Parathyroid adenoma (tissue), 2 donors: Measurements from ENCODE around the gene TRERF1.
A peak's percentile ranks its signal among the peaks of the same experiment; 100 is the strongest.

Source experiments
- H2AFZ ChIP-seq: fragments of 300-600 bp; sonication (generic); one replicate; pipeline ENCODE4 v1.7.0; 2017; ENCODE audit warnings: antibody characterized with exemption, mild to moderate bottlenecking
- H3K27ac ChIP-seq: fragments of 300-600 bp; sonication (generic); one replicate; pipeline ENCODE4 v1.7.0; 2017
- H3K27me3 ChIP-seq: fragments of 300-600 bp; sonication (generic); one replicate; pipeline ENCODE4 v1.7.0; 2017; ENCODE audit warnings: low read length; ENCODE audit not compliant: control insufficient read depth, insufficient read depth
- H3K36me3 ChIP-seq: fragments of 300-600 bp; sonication (generic); one replicate; pipeline ENCODE4 v1.7.0; 2017; ENCODE audit warnings: low read length; ENCODE audit not compliant: control insufficient read depth, insufficient read depth
- H3K4me1 ChIP-seq: fragments of 300-600 bp; sonication (generic); one replicate; pipeline ENCODE4 v1.7.0; 2017; ENCODE audit warnings: control low read depth
- H3K4me2 ChIP-seq: fragments of 300-600 bp; sonication (generic); one replicate; pipeline ENCODE4 v1.7.0; 2017; ENCODE audit warnings: low read length
- H3K4me3 ChIP-seq: fragments of 300-600 bp; sonication (generic); one replicate; pipeline ENCODE4 v1.7.0; 2017; ENCODE audit warnings: low read depth, low read length
- H3K79me2 ChIP-seq: fragments of 300-600 bp; sonication (generic); one replicate; pipeline ENCODE4 v1.7.0; 2017; ENCODE audit warnings: control low read depth
- H3K9ac ChIP-seq: fragments of 300-600 bp; sonication (generic); one replicate; pipeline ENCODE4 v1.7.0; 2017; ENCODE audit warnings: mild to moderate bottlenecking
- H3K9me3 ChIP-seq: fragments of 300-600 bp; sonication (generic); one replicate; pipeline ENCODE4 v1.7.0; 2017; ENCODE audit warnings: low read length; ENCODE audit not compliant: control insufficient read depth
- CTCF ChIP-seq: fragments of 300-600 bp; sonication (generic); IDR thresholded peaks from one replicate; pipeline ENCODE4 v1.7.0; 2017; ENCODE audit warnings: antibody characterized with exemption, mild to moderate bottlenecking
- donor health status: primary hyperparathyroidism.

Gene TRERF1

GRCh38 chr6:42369568-42369967 is 82.2 kb downstream of the TRERF1 start:
- Histone ChIP-seq H3K9ac (no peak overlapping the region), H2AFZ (no peak overlapping the region), H3K79me2 (peaks cover 13% of the 10 kb centered on the region), H3K36me3 (no peaks in the 10 kb centered on the region), H3K27ac (no peak overlapping the region), H3K4me3 (no peak overlapping the region), H3K4me1 (peaks cover 6% of the 10 kb centered on the region), H3K4me2 (no peak overlapping the region), H3K9me3 (no peaks in the 10 kb centered on the region), H3K27me3 (no peaks in the 10 kb centered on the region)
- no peak for TF ChIP-seq CTCF

GRCh38 chr6:42368181-42368580 is 83.5 kb downstream of the TRERF1 start:
- Histone ChIP-seq H3K36me3 (no peaks in the 10 kb centered on the region), H3K9me3 (no peaks in the 10 kb centered on the region), H3K9ac (no peak overlapping the region), H3K27ac (no peak overlapping the region), H3K4me2 (no peak overlapping the region), H3K4me1 (peaks cover 6% of the 10 kb centered on the region), H2AFZ (no peak overlapping the region), H3K79me2 (peaks cover 15% of the 10 kb centered on the region), H3K4me3 (no peak overlapping the region), H3K27me3 (no peaks in the 10 kb centered on the region)
- TF ChIP-seq CTCF: no peak

GRCh38 chr6:42367353-42368011 is 84.2 kb downstream of the TRERF1 start:
- Histone ChIP-seq H3K9me3 (no peaks in the 10 kb centered on the region), H3K4me3 (no peak overlapping the region), H3K27ac (no peak overlapping the region), H2AFZ (peak overlapping the region; percentile 28), H3K36me3 (no peaks in the 10 kb centered on the region), H3K4me2 (no peak overlapping the region), H3K4me1 (peaks cover 6% of the 10 kb centered on the region), H3K27me3 (no peaks in the 10 kb centered on the region), H3K79me2 (peaks cover 13% of the 10 kb centered on the region), H3K9ac (no peak overlapping the region)
- TF ChIP-seq CTCF: no peak

- Histone ChIP-seq H3K4me3 (no peak overlapping the region), H3K36me3 (no peaks in the 10 kb centered on the region), H2AFZ (peak overlapping the region; percentile 28), H3K27me3 (no peaks in the 10 kb centered on the region), H3K9ac (no peak overlapping the region), H3K79me2 (peaks cover 10% of the 10 kb centered on the region), H3K4me1 (peaks cover 6% of the 10 kb centered on the region), H3K27ac (no peak overlapping the region), H3K9me3 (no peaks in the 10 kb centered on the region), H3K4me2 (no peak overlapping the region)
- no peak for TF ChIP-seq CTCF
These were observed 84.8 kb downstream of the TRERF1 start for GRCh38 chr6:42366999-42367352.

GRCh38 chr6:42366011-42366705 is 85.6 kb downstream of the TRERF1 start:
- no peak overlapping the region for H3K27ac ChIP-seq
- no peak for TF ChIP-seq CTCF
- no peaks in the 10 kb centered on the region for H3K9me3 ChIP-seq
- no peak overlapping the region for H3K9ac ChIP-seq
- H2AFZ ChIP-seq: no peak overlapping the region
- H3K4me1 ChIP-seq: peaks cover 6% of the 10 kb centered on the region
- no peaks in the 10 kb centered on the region for H3K36me3 ChIP-seq
- no peaks in the 10 kb centered on the region for H3K27me3 ChIP-seq
- H3K4me2 ChIP-seq: no peak overlapping the region
- no peak overlapping the region for H3K4me3 ChIP-seq
- H3K79me2 ChIP-seq: peaks cover 10% of the 10 kb centered on the region
